HG02588 (cell line): Measurements from ENCODE around the gene SAA4.
A peak's percentile ranks its signal among the peaks of the same experiment; 100 is the strongest.
"Not testable (repeated sequence)": the region's sequence is repeated elsewhere in the genome, so short reads cannot be mapped to it uniquely, and the experiment has no call there.

Source experiments
- ATAC-seq: cut with Tn5 transposase; IDR thresholded peaks from one replicate; pipeline ENCODE4 v1.9.1; 2021; ENCODE audit warnings: mild to moderate bottlenecking, moderate library complexity; ENCODE audit not compliant: unreplicated experiment

Gene SAA4

GRCh38 chr11:18236664-18237356 lies at the start of gene SAA4:
Gene SAA4, minus strand, starts transcription at chr11:18236802. Its CDS starts 876 bp downstream, at chr11:18235926.
- no peak for ATAC-seq

DNA sequence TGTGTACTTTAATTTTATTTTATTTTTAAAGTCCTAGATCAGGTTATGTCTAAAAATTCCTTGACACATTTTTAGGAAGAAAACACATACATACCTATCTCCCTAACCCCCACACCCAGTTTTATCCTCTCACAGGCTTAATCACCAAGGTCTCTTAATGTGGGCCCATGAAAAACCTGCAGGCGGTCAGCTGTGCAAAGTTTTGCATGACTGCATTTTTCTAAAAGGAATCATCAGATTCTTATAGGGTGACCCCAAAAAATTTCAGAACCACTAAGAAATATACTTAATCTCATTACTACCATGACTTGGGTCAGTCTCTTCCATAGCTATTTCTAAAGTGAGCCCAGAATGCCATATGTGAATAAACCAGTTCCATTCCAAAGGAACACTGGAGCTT lies 49.2 kb upstream of the SAA4 start:
- ATAC-seq, result no peak

DNA sequence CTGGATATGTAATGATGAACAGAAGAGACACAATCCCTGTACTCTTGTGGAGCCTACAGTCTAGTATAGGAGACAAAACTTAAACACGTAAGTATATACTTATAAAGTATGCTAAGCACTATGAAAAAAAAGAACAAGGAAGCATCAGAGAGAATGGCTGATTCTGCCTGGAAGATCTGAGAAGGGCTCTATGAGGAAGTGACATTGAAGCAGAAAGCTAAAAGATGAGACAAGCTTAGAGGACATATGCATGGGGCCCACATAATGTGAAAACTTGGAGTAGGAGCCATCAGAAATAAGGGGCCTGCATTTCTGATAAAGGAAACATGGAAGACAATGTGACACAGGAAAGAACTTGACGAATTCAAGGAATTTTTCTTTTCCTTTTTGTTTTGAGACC lies 46.0 kb upstream of the SAA4 start:
- no peak for ATAC-seq

- peak; percentile 88 for ATAC-seq
Measured at GRCh38 chr11:18280438-18281045, 43.9 kb upstream of the SAA4 start.

DNA sequence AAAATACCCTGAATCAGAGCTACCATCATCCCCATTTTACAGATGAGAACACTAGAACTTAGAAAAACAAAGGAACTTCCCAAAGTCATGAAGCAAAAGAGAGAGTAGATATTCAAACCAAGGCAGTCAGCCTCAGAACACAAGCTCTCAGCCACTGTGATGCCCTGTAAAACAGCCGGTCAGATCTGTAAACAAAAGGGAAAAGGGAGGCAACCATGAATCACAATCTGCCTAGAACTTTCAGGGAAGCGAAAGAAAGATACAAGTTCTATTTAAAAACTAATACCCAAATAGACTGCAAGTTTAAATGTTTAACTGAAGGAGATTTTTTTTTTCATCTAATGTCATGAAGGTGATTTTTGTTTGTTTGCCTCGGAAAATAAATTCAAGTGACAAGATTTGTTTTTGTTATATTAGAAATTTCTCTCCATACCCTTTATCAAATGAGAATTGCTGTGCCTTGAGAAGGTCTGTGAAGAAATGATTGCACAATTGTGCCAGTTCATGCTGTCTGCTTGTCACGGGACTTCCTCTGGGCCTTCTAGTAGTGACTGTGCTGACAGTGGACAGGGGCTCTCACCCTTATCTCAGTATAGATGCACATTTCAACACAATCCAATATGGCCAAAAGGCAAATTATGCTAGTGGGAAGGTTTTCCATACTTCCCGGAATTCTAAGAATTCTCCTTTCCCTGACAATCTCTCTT lies 41.1 kb upstream of the SAA4 start:
- ATAC-seq, result no peak

GRCh38 chr11:18271206-18271605 lies 34.6 kb upstream of the SAA4 start:
- no peak for ATAC-seq

- ATAC-seq, result no peak
Measured at GRCh38 chr11:18270102-18270501, 33.5 kb upstream of the SAA4 start.

DNA sequence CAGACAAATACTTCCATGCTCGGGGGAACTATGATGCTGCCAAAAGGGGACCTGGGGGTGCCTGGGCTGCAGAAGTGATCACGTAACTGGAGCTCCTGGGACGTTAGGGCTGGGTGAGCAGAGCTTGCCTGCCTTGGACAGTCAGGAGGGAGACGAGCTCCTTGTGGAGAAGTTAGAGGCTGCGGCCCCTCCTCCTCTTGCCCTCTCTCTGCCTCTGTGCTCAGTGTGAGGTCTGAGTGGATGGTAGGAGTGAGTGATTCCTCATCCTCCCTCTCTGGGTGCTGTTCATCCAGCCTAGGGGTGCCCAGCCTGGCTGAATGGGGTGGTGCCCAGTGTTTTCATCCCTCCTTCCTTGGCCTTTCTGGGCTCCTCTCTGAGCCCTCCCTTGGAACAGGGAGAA lies 32.6 kb upstream of the SAA4 start:
- not testable (repeated sequence) for ATAC-seq

GRCh38 chr11:18267335-18268133 lies 30.9 kb upstream of the SAA4 start:
- peak; percentile 59 for ATAC-seq

DNA sequence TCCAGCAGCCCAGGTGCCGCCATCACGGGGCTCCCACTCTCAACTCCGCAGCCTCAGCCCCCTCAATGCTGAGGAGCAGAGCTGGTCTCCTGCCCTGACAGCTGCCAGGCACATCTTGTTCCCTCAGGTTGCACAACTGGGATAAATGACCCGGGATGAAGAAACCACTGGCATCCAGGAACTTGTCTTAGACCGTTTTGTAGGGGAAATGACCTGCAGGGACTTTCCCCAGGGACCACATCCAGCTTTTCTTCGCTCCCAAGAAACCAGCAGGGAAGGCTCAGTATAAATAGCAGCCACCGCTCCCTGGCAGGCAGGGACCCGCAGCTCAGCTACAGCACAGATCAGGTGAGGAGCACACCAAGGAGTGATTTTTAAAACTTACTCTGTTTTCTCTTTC lies 29.3 kb upstream of the SAA4 start, which contains the start of gene SAA1:
TSS of gene SAA1 (plus strand) at position 316 of the 400 bp plus-strand sequence. CDS start 624 bp downstream, outside the sequence.
- ATAC-seq, result no peak

GRCh38 chr11:18264677-18265555 lies 28.3 kb upstream of the SAA4 start:
- no peak for ATAC-seq

DNA sequence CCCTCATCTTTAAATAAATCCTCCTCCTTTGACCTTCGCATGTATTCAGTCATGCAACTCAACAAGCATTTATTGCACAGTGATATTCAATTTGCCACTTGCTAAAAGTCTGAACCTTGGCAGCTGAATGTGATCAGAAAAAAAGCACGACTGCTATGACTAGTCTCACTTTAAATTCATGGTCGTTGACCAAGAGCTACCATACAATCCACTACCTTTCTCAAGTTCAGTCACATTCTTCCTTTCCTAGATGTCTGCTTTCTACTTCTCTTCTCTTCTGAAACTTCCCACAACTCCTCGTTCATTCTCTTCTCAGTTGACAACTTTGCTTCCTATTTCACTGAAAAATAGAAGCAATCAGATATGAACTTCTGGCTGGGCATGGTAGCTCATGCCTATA lies 27.4 kb upstream of the SAA4 start:
- ATAC-seq, result peak; percentile 28

GRCh38 chr11:18262681-18263350 lies 26.2 kb upstream of the SAA4 start:
- not testable (repeated sequence) for ATAC-seq

DNA sequence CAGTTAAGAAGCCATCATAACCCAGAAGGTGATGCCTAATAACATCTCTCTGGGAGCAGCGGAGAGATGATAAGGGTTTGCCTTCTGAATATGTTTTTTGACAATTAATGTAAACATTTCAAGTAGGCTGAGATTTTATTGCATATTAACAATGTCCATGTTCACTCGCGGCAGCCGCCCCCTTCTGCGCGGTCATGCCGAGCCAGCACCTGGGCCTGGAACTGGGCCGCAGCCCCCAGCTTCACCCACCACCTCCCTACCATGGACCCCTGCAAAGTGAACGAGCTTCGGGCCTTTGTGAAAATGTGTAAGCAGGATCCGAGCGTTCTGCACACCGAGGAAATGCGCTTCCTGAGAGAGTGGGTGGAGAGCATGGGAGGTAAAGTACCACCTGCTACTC lies 25.1 kb upstream of the SAA4 start:
- ATAC-seq, result no peak

DNA sequence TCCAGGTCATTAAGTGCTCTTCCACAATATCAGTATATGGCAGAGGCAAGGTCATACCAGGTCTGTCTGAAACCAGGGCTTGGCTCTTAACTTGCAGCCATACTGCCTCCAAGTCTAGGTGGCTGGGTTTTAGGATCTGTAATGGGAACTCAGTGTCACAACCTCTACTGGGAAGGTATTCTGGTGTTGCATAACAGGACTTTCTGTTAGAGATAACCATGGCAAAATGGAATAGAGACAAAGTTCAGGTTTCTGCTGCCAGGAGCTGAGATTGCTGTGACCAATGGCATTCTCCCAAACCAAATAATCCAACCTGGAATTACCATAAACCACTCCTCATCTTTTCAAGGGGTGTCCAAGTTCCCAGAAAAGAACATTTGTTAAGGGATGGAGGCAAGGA lies 22.7 kb upstream of the SAA4 start:
- ATAC-seq, result no peak

DNA sequence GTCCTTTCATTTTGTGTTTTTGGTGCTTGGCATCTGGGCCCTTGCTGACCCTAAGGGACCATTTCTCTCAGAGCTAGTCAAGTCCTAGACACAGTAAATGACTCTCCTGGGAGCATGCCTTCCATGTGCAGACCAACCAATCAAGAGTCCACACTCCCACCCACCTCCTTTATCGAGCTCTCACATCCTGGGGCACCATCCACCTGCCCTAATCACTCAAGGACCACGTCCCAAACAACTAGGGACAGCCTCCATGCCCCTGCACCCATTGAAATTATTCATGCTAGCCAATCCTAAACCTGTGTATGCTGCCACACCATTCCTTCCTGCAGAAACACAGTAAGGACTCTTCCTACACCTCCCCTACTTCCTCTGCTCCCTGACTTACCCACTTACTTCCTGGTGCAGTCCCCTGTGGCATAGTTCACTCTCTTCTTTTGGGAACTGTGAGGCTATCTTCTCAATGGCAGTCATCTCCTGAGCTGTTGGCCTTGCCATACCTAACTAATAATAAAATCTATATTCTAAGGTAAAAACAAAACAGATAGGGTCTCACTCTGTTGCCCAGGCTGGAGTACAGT lies 18.3 kb upstream of the SAA4 start:
- ATAC-seq, result no peak

- no peak for ATAC-seq
Measured at GRCh38 chr11:18253778-18254338, 17.3 kb upstream of the SAA4 start.

GRCh38 chr11:18253233-18253632 lies 16.6 kb upstream of the SAA4 start:
- ATAC-seq, result no peak

DNA sequence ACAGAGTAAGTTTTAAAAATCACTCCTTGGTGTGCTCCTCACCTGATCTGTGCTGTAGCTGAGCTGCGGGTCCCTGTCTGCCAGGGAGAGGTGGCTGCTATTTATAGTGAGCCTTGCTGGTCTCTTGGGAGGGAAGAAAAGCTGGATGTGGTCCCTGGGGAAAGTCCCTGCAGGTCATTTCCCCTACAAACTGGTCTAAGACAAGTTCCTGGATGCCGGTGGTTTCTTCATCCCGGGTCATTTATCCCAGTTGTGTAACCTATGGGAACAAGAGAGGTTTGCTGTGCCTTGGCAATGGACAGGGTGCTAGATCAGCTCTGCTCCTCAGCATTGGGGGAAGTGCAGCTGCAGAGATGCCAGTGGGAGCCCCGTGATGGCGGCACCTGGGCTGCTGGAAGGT lies 12.0 kb upstream of the SAA4 start, which contains the start of gene SAA2:
TSS of gene SAA2 (minus strand) at position 108 of the 400 bp plus-strand sequence. CDS start 657 bp downstream, outside the sequence.
- ATAC-seq, result no peak
